Effector memory CD8-positive, alpha-beta T cell (primary cell): ENCODE measurements around the gene ZFAND3.

Experiments
- ATAC-seq: fragments of 150-1000 bp; cut with Tn5 transposase; replicated peaks from 2 replicates; pipeline ENCODE4 v1.10.0; 2021; ENCODE audit warnings: mild to moderate bottlenecking, moderate library complexity
- DNase-seq, 3 experiments: peaks; one replicate each; pipeline ENCODE4 v3.0.0; 2021
- H3K27ac Mint-ChIP-seq, 2 donors: one replicate each; pipeline ENCODE4 v1.8.0; 2022; ENCODE audit warnings: mild to moderate bottlenecking in 2 of 2, mixed read lengths in 2 of 2, moderate library complexity in 2 of 2
- H3K27me3 Mint-ChIP-seq, 2 donors: one replicate each; pipeline ENCODE4 v1.8.0; 2022; ENCODE audit warnings: mixed read lengths in 2 of 2
- H3K36me3 Mint-ChIP-seq: one replicate; pipeline ENCODE4 v1.8.0; 2022; ENCODE audit warnings: mild to moderate bottlenecking, moderate library complexity, mixed read lengths; ENCODE audit not compliant: insufficient read depth
- H3K4me1 Mint-ChIP-seq, 2 donors: one replicate each; pipeline ENCODE4 v1.8.0; 2022; ENCODE audit warnings: low read depth in 2 of 2, mixed read lengths in 2 of 2
- H3K4me3 Mint-ChIP-seq, 2 donors: one replicate each; pipeline ENCODE4 v1.8.0; 2022; ENCODE audit warnings: mild to moderate bottlenecking in 2 of 2, mixed read lengths in 2 of 2, moderate library complexity in 2 of 2
- H3K9me3 Mint-ChIP-seq, 2 donors: one replicate each; pipeline ENCODE4 v1.8.0; 2022; ENCODE audit warnings: mixed read lengths in 2 of 2

The ZFAND3 gene

GRCh38 chr6:37804586-37804985 is 14.9 kb upstream of the ZFAND3 start:
- Mint-ChIP-seq H3K4me1 (peaks cover 2 to 5% of the 10 kb centered on the region in 2 donors), H3K4me3 (no peak overlapping the region), H3K27me3 (peaks cover 22% of the 10 kb centered on the region in 2 donors), H3K27ac (peak overlapping the region in 1 of 2 donors; percentile 72), H3K36me3 (peaks cover 7% of the 10 kb centered on the region), H3K9me3 (no peaks in the 10 kb centered on the region)
- ATAC-seq (no peak), DNase-seq (no peak)

DNA sequence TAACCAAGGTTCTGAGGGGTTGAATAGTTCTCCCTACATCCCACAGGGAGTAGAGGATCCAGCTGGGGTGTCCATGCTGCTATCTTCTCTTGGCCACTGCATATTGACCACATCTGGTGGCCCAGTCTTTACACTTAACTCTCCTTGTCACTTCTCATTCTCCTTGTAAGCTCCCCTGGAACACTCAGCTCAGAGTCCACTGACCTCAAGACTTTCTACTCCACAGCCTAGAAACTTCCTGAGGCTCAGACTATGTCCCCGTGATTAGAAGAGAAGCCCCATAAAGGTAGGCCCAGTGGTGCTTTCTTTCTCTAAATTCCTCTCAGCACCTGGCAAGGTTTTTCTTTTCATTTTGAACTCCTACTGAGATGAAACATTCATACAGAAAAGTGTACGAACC is 13.3 kb upstream of the ZFAND3 start:
- H3K27ac Mint-ChIP-seq: no peak overlapping the region
- ATAC-seq (no peak), DNase-seq (no peak)
- H3K9me3 Mint-ChIP-seq: no peaks in the 10 kb centered on the region
- peaks cover 22 to 23% of the 10 kb centered on the region in 2 donors for H3K27me3 Mint-ChIP-seq
- no peak overlapping the region for H3K4me3 Mint-ChIP-seq
- H3K4me1 Mint-ChIP-seq: peaks cover 2 to 5% of the 10 kb centered on the region in 2 donors
- H3K36me3 Mint-ChIP-seq: peaks cover 7% of the 10 kb centered on the region

DNA sequence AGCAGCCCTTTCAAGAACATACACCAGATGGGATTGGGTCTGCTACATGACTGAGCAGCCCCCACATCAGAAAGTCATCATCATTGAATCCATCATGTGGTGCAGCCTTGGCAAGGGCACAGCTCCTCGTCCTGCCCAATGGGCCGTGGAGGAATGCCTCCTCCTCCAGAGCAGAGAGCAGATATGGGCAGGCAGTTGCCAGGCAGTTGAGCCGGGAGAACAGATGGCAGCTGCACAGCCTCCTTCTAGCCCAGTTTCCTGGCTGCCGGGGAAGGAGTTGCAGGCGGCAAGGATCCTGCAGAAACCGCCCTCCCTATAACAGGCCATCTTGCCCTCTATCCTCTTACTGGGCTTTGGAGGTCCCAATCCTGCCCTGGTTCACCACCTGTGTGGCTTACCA is 11.9 kb upstream of the ZFAND3 start:
- Mint-ChIP-seq H3K9me3 (no peaks in the 10 kb centered on the region), H3K4me3 (no peak overlapping the region), H3K27ac (no peak overlapping the region), H3K36me3 (peaks cover 7% of the 10 kb centered on the region), H3K27me3 (peaks cover 28 to 32% of the 10 kb centered on the region in 2 donors), H3K4me1 (peaks cover 2 to 5% of the 10 kb centered on the region in 2 donors)
- DNase-seq (no peak), ATAC-seq (no peak)

DNA sequence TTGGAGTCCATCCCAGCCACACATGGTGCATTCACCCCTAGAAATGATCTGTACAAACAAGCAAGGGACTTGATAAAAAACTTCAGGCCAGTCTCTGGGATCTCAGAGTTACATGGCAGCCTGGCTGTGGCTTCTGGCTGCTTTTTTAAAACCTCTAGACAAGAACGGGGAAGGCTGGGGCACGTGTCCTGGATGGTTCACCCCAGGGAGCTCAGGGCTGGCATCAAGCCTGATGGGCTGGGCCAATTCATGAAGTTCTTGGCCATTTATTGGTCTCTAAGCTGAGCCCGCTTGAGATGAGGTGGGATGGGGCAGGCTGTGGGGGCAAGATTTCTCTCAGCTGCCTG is 10.4 kb upstream of the ZFAND3 start:
- DNase-seq: no peak
- no peak overlapping the region for H3K27ac Mint-ChIP-seq
- H3K36me3 Mint-ChIP-seq: no peaks in the 10 kb centered on the region
- ATAC-seq: no peak
- H3K27me3 Mint-ChIP-seq: peaks cover 28 to 32% of the 10 kb centered on the region in 2 donors
- H3K4me3 Mint-ChIP-seq: no peak overlapping the region
- peaks cover under 1 to 4% of the 10 kb centered on the region in 2 donors for H3K4me1 Mint-ChIP-seq
- H3K9me3 Mint-ChIP-seq: no peaks in the 10 kb centered on the region

DNA sequence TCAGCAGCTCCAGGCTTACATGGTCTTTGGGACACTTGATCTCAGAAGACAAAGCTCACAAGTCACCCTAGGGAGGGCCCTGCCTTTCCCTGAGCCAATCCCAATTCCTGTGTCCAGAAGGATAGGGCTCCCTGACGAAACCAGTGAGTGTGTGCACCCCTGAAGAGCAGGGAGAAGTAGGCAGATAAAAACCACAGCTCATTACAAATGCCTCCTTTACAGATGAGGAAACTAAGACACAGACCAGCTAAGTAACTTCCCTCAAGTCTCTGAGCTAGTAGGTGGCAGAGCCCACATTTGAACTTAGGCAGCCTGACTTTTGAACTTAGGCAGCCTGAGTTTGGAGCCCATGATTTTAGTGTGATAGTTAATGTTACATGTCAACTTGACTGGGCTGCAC is 6.7 kb upstream of the ZFAND3 start:
- Mint-ChIP-seq H3K27me3 (peaks cover 24 to 27% of the 10 kb centered on the region in 2 donors), H3K27ac (no peak overlapping the region), H3K4me1 (peaks cover under 1 to 2% of the 10 kb centered on the region in 2 donors), H3K4me3 (no peak overlapping the region), H3K36me3 (peaks cover 3% of the 10 kb centered on the region), H3K9me3 (no peaks in the 10 kb centered on the region)
- DNase-seq (no peak), ATAC-seq (no peak)

GRCh38 chr6:37814374-37814773 is 5.2 kb upstream of the ZFAND3 start:
- DNase-seq (no peak), ATAC-seq (no peak)
- H3K4me3 Mint-ChIP-seq: no peak overlapping the region
- peaks cover 8 to 12% of the 10 kb centered on the region in 2 donors for H3K27me3 Mint-ChIP-seq
- H3K27ac Mint-ChIP-seq: no peak overlapping the region
- peaks cover 13% of the 10 kb centered on the region for H3K36me3 Mint-ChIP-seq
- peaks cover 9% of the 10 kb centered on the region in 2 donors for H3K4me1 Mint-ChIP-seq
- H3K9me3 Mint-ChIP-seq: no peaks in the 10 kb centered on the region

DNA sequence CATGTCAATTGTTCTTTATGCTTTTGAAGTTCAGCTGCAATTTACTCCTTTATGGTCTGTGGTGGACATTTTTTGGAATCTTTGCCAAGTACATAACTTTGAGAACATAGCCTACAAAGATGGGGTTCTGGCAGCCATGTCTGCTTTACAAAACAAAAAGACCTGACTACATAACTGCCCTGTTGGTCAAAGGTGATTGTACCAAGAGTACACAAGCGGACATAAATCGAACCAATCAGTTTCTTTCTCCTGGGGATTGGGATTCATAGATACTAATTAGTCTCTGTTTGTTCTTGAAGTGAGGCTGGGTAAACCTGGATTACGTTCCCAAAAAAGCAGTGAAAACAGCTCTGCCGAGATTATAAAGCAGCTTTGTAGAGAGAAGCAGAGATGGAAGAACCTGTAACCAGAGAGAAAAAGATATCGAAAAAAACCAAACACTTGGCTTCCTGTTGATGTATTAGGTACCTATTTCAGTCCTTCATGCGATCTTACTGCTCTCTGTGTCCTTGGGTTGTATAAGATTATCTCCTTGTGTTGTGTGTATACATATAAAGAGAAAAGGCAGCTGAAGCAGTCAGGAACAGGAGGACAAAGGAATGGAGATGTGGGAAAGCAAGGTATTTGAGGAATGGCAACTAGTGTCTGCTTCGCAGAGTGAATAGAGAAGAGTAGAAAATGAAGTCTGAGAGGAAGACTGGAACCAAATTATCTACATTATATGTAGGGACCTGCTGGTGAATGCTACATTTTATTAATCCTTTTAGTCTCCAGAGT is 2.7 kb upstream of the ZFAND3 start:
- peaks cover 2 to 5% of the 10 kb centered on the region in 2 donors for H3K27me3 Mint-ChIP-seq
- H3K4me1 Mint-ChIP-seq: peaks cover 21 to 24% of the 10 kb centered on the region in 2 donors
- H3K36me3 Mint-ChIP-seq: peaks cover 20% of the 10 kb centered on the region
- H3K27ac Mint-ChIP-seq: no peak overlapping the region
- H3K4me3 Mint-ChIP-seq: peak overlapping the region in 1 of 2 donors; percentile 0
- no peaks in the 10 kb centered on the region for H3K9me3 Mint-ChIP-seq
- ATAC-seq: no peak
- no peak for DNase-seq

GRCh38 chr6:37818536-37819176 is 871 bp upstream of the ZFAND3 start:
- Mint-ChIP-seq H3K36me3 (peaks cover 20% of the 10 kb centered on the region), H3K9me3 (no peaks in the 10 kb centered on the region), H3K27ac (peak overlapping the region; percentile 99), H3K4me3 (peak overlapping the region; percentile 92 to 99), H3K4me1 (peaks cover 36 to 41% of the 10 kb centered on the region in 2 donors), H3K27me3 (no peaks in the 10 kb centered on the region)
- ATAC-seq (peak; percentile 74), DNase-seq (peak in 1 of 3 experiments; percentile 90)

GRCh38 chr6:37819802-37820717 is 533 bp downstream of the ZFAND3 start:
- Mint-ChIP-seq H3K4me1 (peaks cover 40 to 48% of the 10 kb centered on the region in 2 donors), H3K9me3 (no peaks in the 10 kb centered on the region), H3K4me3 (peak overlapping the region; percentile 92 to 99), H3K36me3 (peaks cover 20% of the 10 kb centered on the region), H3K27ac (peak overlapping the region; percentile 99), H3K27me3 (no peaks in the 10 kb centered on the region)
- peak; percentile 28 for ATAC-seq
- DNase-seq: peak; percentile 10 to 34 (median 24)

DNA sequence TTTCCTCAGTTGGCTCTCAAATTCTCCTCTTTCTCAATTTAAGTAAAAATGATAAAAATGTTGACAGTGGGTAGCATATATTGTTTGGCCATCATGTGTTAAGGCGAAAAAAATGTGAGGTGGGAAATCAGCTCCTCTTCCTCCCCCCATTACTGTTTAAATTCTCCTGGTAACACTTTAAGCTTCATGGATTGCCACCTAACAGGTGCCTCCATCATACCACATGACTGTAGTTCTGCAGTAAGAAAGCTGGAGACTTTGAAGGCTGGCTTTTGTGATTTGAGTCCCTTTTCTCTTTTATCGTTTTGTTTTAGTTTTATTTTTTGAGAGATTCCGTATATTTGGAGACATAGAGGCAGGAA is 1.2 kb downstream of the ZFAND3 start:
- Mint-ChIP-seq H3K27ac (peak overlapping the region; percentile 93 to 99), H3K4me3 (peak overlapping the region; percentile 92 to 99), H3K4me1 (peaks cover 42 to 53% of the 10 kb centered on the region in 2 donors), H3K9me3 (no peaks in the 10 kb centered on the region), H3K36me3 (peaks cover 20% of the 10 kb centered on the region), H3K27me3 (no peaks in the 10 kb centered on the region)
- ATAC-seq (no peak), DNase-seq (no peak)

DNA sequence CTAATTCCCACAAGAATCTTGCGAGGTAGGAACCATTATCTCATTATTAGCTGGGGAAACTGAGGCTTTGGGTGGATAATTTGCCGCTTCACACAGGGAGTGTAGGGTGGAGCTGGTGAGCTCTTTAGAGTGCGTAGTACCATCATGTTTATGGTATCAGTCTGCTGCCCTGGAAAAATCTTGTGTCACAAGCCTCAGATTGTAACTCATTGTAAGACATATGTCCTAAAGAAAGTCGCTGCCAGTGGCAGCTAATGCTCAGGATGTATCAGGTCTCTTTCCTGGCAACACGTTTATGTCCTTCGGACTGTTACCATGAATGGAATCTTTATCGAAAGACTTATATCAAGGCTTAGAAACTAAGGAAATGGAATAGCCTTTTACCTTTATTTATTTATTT is 1.9 kb downstream of the ZFAND3 start:
- no peaks in the 10 kb centered on the region for H3K27me3 Mint-ChIP-seq
- H3K27ac Mint-ChIP-seq: peak overlapping the region; percentile 93 to 99
- H3K9me3 Mint-ChIP-seq: no peaks in the 10 kb centered on the region
- H3K4me3 Mint-ChIP-seq: peak overlapping the region; percentile 92 to 99
- DNase-seq (no peak), ATAC-seq (no peak)
- H3K36me3 Mint-ChIP-seq: peaks cover 20% of the 10 kb centered on the region
- peaks cover 49 to 59% of the 10 kb centered on the region in 2 donors for H3K4me1 Mint-ChIP-seq

- Mint-ChIP-seq H3K4me1 (peaks cover 55 to 69% of the 10 kb centered on the region in 2 donors), H3K36me3 (peaks cover 15% of the 10 kb centered on the region), H3K4me3 (peak overlapping the region in 1 of 2 donors; percentile 27), H3K27ac (peak overlapping the region; percentile 11 to 73), H3K9me3 (no peaks in the 10 kb centered on the region), H3K27me3 (no peaks in the 10 kb centered on the region)
- no peak for DNase-seq
- no peak for ATAC-seq
These were observed 3.5 kb downstream of the ZFAND3 start for GRCh38 chr6:37822851-37823682.
